Activated T-cell treated with anti-CD3 and anti-CD28 coated beads, Interleukin-2, amount 50 U/mL, for 4 hours (primary cell): Measurements from ENCODE around the gene MGAT5. TPM values are rescaled to one million over a fixed set of nuclear protein-coding genes. Genes with fewer than 3 reads are reported as not detected.

Source experiments
- ATAC-seq, 2 donors: fragments of 200-7000 bp; cut with Tn5 transposase; one replicate each; pipeline ENCODE4 v1.10.0; 2021
- DNase-seq: peaks from one replicate; pipeline ENCODE4 v3.0.0-alpha.2; 2020
- H3K27me3 Mint-ChIP-seq: one replicate; pipeline ENCODE4 v1.8.0; 2021; ENCODE audit warnings: low read depth, mixed read lengths
- H3K36me3 Mint-ChIP-seq: one replicate; pipeline ENCODE4 v1.8.0; 2022; ENCODE audit warnings: mixed read lengths; ENCODE audit not compliant: insufficient read depth
- H3K4me1 Mint-ChIP-seq: one replicate; pipeline ENCODE4 v1.8.0; 2021; ENCODE audit warnings: low read depth, mixed read lengths
- H3K4me3 Mint-ChIP-seq: one replicate; pipeline ENCODE4 v1.8.0; 2021; ENCODE audit warnings: mild to moderate bottlenecking, moderate library complexity, mixed read lengths
- H3K9me3 Mint-ChIP-seq: one replicate; pipeline ENCODE4 v1.8.0; 2021; ENCODE audit warnings: mixed read lengths
- total RNA-seq, 3 donors: library from RNA; stranded (reverse); gene quantifications; one replicate each; pipeline ENCODE4 v1.2.1, GENCODE V29; 2021

MGAT5 gene
- total RNA-seq, 3 donors from 2014 or later = 58.7 to 69.8 (median 68.4) TPM

DNA sequence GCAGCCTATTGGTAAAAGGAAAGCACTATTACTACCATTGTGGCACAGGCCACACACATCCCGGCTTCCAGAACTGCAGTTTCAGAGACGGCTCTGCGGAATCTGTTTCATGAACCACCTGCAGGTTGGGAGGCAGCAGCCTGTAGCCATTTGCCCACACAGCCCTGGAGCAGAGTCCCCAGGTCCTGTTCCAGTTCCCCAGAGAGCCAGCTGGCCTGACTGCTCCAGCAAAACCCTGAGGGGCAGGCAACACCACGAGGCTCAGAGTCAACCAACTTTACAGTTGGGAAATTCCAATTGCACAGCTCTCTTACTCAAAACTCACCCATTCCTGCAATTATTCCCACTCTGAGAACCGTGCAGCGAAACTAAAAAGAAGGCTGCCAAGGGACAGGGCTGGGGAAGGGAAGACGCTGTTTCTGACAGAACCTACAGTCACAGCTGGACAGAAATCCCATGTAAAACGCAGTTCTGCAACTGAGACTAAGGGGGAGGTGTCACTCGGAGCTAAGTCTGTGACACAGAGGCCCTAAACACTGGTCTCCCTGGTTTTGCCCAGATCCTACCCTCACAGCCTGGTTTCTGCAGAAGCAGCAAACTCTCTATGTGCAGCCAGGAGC is 245.5 kb downstream of the MGAT5 start:
- DNase-seq = no peak
- H3K4me1 Mint-ChIP-seq = no peaks in the 10 kb centered on the region
- no peak for ATAC-seq
- no peak overlapping the region for H3K4me3 Mint-ChIP-seq
- no peaks in the 10 kb centered on the region for H3K27me3 Mint-ChIP-seq
- no peaks in the 10 kb centered on the region for H3K36me3 Mint-ChIP-seq
- H3K9me3 Mint-ChIP-seq = peaks cover 4% of the 10 kb centered on the region

- H3K4me3 Mint-ChIP-seq = no peak overlapping the region
- no peaks in the 10 kb centered on the region for H3K36me3 Mint-ChIP-seq
- H3K4me1 Mint-ChIP-seq = no peaks in the 10 kb centered on the region
- H3K9me3 Mint-ChIP-seq = peaks cover 4% of the 10 kb centered on the region
- ATAC-seq (no peak), DNase-seq (no peak)
- no peaks in the 10 kb centered on the region for H3K27me3 Mint-ChIP-seq
Measured at GRCh38 chr2:134500211-134500935, 246.5 kb downstream of the MGAT5 start.

DNA sequence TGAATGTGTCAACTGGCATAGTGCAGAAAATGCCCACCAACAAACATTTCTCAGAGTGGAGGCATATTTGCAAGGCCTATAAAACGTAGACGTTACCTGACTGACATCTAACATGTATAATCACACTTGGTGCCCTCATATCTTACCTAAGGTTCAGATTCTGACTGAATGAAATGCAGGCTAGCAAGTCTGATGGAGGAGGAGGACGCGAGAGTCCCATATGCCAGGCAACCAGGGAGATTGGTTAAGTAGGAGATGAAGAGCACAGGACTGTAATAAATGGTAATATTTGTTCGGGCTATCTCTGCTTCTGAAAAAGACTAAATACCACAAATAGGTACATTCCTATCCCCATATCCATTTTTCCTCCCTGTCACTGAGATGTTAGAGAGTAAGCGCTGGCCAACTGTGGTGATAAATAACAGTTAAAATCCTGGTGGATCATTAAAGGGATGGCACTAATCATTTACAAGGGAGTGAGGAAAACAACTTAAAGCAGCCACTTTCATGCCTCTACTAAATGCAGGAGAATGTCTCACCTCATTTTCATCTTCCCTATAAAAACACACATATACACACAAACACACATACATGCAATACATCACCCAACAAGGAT is 247.7 kb downstream of the MGAT5 start:
- ATAC-seq = no peak
- no peaks in the 10 kb centered on the region for H3K27me3 Mint-ChIP-seq
- H3K4me1 Mint-ChIP-seq = no peaks in the 10 kb centered on the region
- no peak for DNase-seq
- H3K4me3 Mint-ChIP-seq = no peak overlapping the region
- H3K9me3 Mint-ChIP-seq = peaks cover 4% of the 10 kb centered on the region
- H3K36me3 Mint-ChIP-seq = no peaks in the 10 kb centered on the region

GRCh38 chr2:134502104-134502503 is 248.2 kb downstream of the MGAT5 start:
- Mint-ChIP-seq H3K27me3 (no peaks in the 10 kb centered on the region), H3K36me3 (no peaks in the 10 kb centered on the region), H3K4me3 (no peak overlapping the region), H3K9me3 (peaks cover 4% of the 10 kb centered on the region), H3K4me1 (no peaks in the 10 kb centered on the region)
- no peak for ATAC-seq
- DNase-seq = no peak
